WI38 (cell line): Measurements from ENCODE around the gene FBXL7.

Source experiments
- H3K4me3 ChIP-seq: 2 replicates; pipeline ENCODE4 v1.5.1; 2011; ENCODE audit warnings: low read depth, mild to moderate bottlenecking, control low read depth, low read length
- CTCF ChIP-seq: IDR thresholded peaks from 2 replicates; pipeline ENCODE4 v1.5.1; 2012; ENCODE audit warnings: low read depth, mild to moderate bottlenecking, control low read depth, low read length

The FBXL7 gene

DNA sequence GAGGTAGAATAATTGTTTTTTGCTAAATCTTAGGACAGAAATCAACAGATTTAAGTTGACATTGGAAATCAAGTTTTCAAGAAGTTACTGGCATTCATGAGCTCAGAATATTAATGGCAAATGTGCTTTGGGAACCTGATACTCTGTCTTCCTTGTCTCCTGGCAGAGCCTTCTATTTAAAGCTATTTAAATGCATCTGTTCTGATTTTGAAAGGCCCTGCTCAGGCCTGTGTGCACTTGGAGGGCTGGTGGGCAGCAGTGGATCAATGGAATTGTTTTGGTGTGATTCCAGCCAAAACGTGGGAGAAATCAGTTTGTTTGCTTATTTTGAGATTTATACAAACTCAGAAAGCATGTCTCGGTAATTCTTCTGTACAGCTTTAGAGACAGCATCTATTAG lies 38.5 kb downstream of the FBXL7 start:
- H3K4me3 ChIP-seq, result no peak overlapping the region
- no peak for TF ChIP-seq CTCF

GRCh38 chr5:15539951-15540350 lies 40.0 kb downstream of the FBXL7 start:
- no peak for TF ChIP-seq CTCF
- H3K4me3 ChIP-seq, result no peak overlapping the region

DNA sequence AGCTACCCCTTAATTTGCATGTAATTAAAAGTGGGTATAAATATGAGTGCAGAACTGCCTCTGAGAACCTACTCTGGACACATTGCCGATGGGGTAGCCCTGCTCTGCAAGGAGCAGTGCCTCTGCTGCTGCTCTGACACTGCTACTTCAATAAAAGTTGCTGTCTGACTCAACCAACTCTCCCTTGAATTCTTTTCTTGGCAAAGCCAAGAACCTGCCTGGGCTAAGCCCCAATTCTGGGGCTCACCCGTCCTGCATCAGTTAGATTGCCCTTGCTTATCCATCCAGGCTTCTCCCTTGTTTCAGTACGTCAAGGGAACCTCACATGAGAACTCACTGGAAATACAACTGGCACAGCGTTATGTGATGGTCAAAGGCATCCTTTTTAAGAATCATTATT lies 44.1 kb downstream of the FBXL7 start:
- no peak overlapping the region for H3K4me3 ChIP-seq
- no peak for TF ChIP-seq CTCF

- no peak for TF ChIP-seq CTCF
- H3K4me3 ChIP-seq, result no peak overlapping the region
These were observed 45.1 kb downstream of the FBXL7 start for GRCh38 chr5:15545082-15545481.

GRCh38 chr5:15547261-15547839 lies 47.4 kb downstream of the FBXL7 start:
- TF ChIP-seq CTCF, result no peak
- no peak overlapping the region for H3K4me3 ChIP-seq

GRCh38 chr5:15549961-15550360 lies 50.0 kb downstream of the FBXL7 start:
- no peak overlapping the region for H3K4me3 ChIP-seq
- TF ChIP-seq CTCF, result no peak

GRCh38 chr5:15550502-15551112 lies 50.6 kb downstream of the FBXL7 start:
- no peak overlapping the region for H3K4me3 ChIP-seq
- TF ChIP-seq CTCF, result no peak
